Mesenchymal stem cell (in vitro differentiated cells and primary cell): ENCODE measurements around the gene ZNF366.

Experiments
- DNase-seq: peaks from one replicate; pipeline ENCODE4 v3.0.0-alpha.2; 2013
- H2AFZ ChIP-seq: one replicate; pipeline ENCODE4 v1.6.1; 2013; ENCODE audit warnings: low read depth, mild to moderate bottlenecking, control low read depth, inconsistent platforms, low read length, moderate library complexity
- H2AK5ac ChIP-seq: 2 replicates; pipeline ENCODE4 v1.6.1; 2013; ENCODE audit warnings: low read length, moderate library complexity, mild to moderate bottlenecking, inconsistent platforms; ENCODE audit not compliant: severe bottlenecking
- H2BK120ac ChIP-seq: one replicate; pipeline ENCODE4 v1.6.1; 2013; ENCODE audit warnings: low read depth, mild to moderate bottlenecking, inconsistent platforms, low read length, moderate library complexity
- H2BK12ac ChIP-seq, 2 experiments: one replicate each; pipeline ENCODE4 v1.6.1; 2013; ENCODE audit warnings: inconsistent platforms in 2 of 2, low read length in 2 of 2, mild to moderate bottlenecking in 2 of 2, moderate library complexity in 2 of 2, control low read depth in 1 of 2
- H2BK15ac ChIP-seq: one replicate; pipeline ENCODE4 v1.6.1; 2013; ENCODE audit warnings: mild to moderate bottlenecking, low read depth, inconsistent platforms; ENCODE audit not compliant: poor library complexity, severe bottlenecking
- H2BK5ac ChIP-seq: 2 replicates; pipeline ENCODE4 v1.6.1; 2013; ENCODE audit warnings: low read depth, mild to moderate bottlenecking, low read length, control low read depth, inconsistent platforms; ENCODE audit not compliant: poor library complexity, severe bottlenecking
- H3K14ac ChIP-seq, 2 experiments: one replicate each; pipeline ENCODE4 v1.6.1; 2013; ENCODE audit warnings: inconsistent platforms in 2 of 2, low read length in 2 of 2, control low read depth in 1 of 2, mild to moderate bottlenecking in 1 of 2, moderate library complexity in 1 of 2
- H3K18ac ChIP-seq, 2 experiments: one replicate each; pipeline ENCODE4 v1.6.1; 2013; ENCODE audit warnings: inconsistent platforms in 2 of 2, low read length in 2 of 2, control low read depth in 1 of 2, low read depth in 1 of 2, mild to moderate bottlenecking in 1 of 2
- H3K23ac ChIP-seq, 2 experiments: one replicate each; pipeline ENCODE4 v1.6.1; 2013; ENCODE audit warnings: inconsistent platforms in 2 of 2, low read length in 2 of 2, mild to moderate bottlenecking in 2 of 2, moderate library complexity in 2 of 2, control low read depth in 1 of 2
- H3K27ac ChIP-seq: 2 replicates; pipeline ENCODE4 v1.5.1; 2013; ENCODE audit warnings: mild to moderate bottlenecking, moderate library complexity, low read length, control low read depth, inconsistent platforms; ENCODE audit not compliant: poor library complexity, severe bottlenecking
- H3K27me3 ChIP-seq, 2 experiments: 2 replicates each; pipeline versions ENCODE4 v1.6.1 to v1.7.0; 2013; ENCODE audit warnings: low read length in 2 of 2, mild to moderate bottlenecking in 2 of 2, moderate library complexity in 2 of 2, control low read depth in 1 of 2, inconsistent platforms in 1 of 2; ENCODE audit not compliant: control insufficient read depth in 1 of 2, insufficient read depth in 1 of 2
- H3K36me3 ChIP-seq, 2 experiments: 2 replicates each; pipeline versions ENCODE4 v1.6.1 to v1.7.0; 2013; ENCODE audit warnings: low read length in 2 of 2, control low read depth in 1 of 2, inconsistent platforms in 1 of 2, low read depth in 1 of 2, mild to moderate bottlenecking in 1 of 2; ENCODE audit not compliant: insufficient read depth in 2 of 2, control insufficient read depth in 1 of 2
- H3K4ac ChIP-seq, 2 experiments: one replicate each; pipeline ENCODE4 v1.6.1; 2013; ENCODE audit warnings: inconsistent platforms in 2 of 2, low read length in 2 of 2, mild to moderate bottlenecking in 2 of 2, moderate library complexity in 2 of 2, control low read depth in 1 of 2, low read depth in 1 of 2
- H3K4me1 ChIP-seq: 2 replicates; pipeline ENCODE4 v1.6.1; 2013; ENCODE audit warnings: low read depth, low read length, control low read depth; ENCODE audit not compliant: control insufficient read depth, insufficient read depth
- H3K4me2 ChIP-seq: 2 replicates; pipeline ENCODE4 v1.6.1; 2013; ENCODE audit warnings: low read length, mild to moderate bottlenecking, inconsistent platforms; ENCODE audit not compliant: poor library complexity, severe bottlenecking
- H3K4me3 ChIP-seq, 2 experiments: 2 replicates each; pipeline versions ENCODE4 v1.5.1 to v1.7.0; 2013; ENCODE audit warnings: low read length in 2 of 2, mild to moderate bottlenecking in 2 of 2, control low read depth in 1 of 2, low read depth in 1 of 2; ENCODE audit not compliant: insufficient read depth in 1 of 2
- H3K79me1 ChIP-seq: replicated peaks from 2 replicates; pipeline ENCODE4 v1.6.1; 2013; ENCODE audit warnings: mild to moderate bottlenecking, control low read depth, low read length, inconsistent platforms; ENCODE audit not compliant: poor library complexity, severe bottlenecking
- H3K9ac ChIP-seq: 2 replicates; pipeline ENCODE4 v1.7.0; 2013; ENCODE audit warnings: mild to moderate bottlenecking, low read length, moderate library complexity
- H3K9me3 ChIP-seq: 2 replicates; pipeline ENCODE4 v1.7.0; 2013; ENCODE audit warnings: mild to moderate bottlenecking, low read length; ENCODE audit not compliant: control insufficient read depth
- H4K8ac ChIP-seq: one replicate; pipeline ENCODE4 v1.6.1; 2013; ENCODE audit warnings: inconsistent platforms, mild to moderate bottlenecking, low read length, moderate library complexity
- H4K91ac ChIP-seq: one replicate; pipeline ENCODE4 v1.6.1; 2013; ENCODE audit warnings: mild to moderate bottlenecking, low read length, inconsistent platforms
- WGBS: methylation state at CpG from one replicate; pipeline ENCODE4 v1.1.7; 2013; ENCODE audit warnings: mixed read lengths; 5-methylcytosine and 5-hydroxymethylcytosine counted together

The ZNF366 gene

GRCh38 chr5:72495410-72495809 lies 11.8 kb downstream of the ZNF366 start:
- Histone ChIP-seq H3K18ac (no peak overlapping the region), H3K79me1 (no peaks in the 10 kb centered on the region), H3K4me3 (peak overlapping the region in 1 of 2 experiments; percentile 23), H3K4ac (no peak overlapping the region), H4K91ac (no peak overlapping the region), H3K9me3 (no peaks in the 10 kb centered on the region), H2AFZ (no peak overlapping the region), H3K36me3 (no peaks in the 10 kb centered on the region), H3K14ac (no peak overlapping the region), H2BK15ac (no peak overlapping the region), H3K4me2 (no peak overlapping the region), H2BK120ac (no peak overlapping the region), H3K27ac (no peak overlapping the region), H2BK5ac (no peak overlapping the region), H3K4me1 (no peaks in the 10 kb centered on the region), H3K23ac (no peak overlapping the region), H2AK5ac (no peak overlapping the region), H3K9ac (peak overlapping the region; percentile 23), H2BK12ac (no peak overlapping the region), H3K27me3 (no peaks in the 10 kb centered on the region), H4K8ac (no peak overlapping the region)
- 91% methylated on average over 5 of the region's 6 CpGs for WGBS
- no peak for DNase-seq

DNA sequence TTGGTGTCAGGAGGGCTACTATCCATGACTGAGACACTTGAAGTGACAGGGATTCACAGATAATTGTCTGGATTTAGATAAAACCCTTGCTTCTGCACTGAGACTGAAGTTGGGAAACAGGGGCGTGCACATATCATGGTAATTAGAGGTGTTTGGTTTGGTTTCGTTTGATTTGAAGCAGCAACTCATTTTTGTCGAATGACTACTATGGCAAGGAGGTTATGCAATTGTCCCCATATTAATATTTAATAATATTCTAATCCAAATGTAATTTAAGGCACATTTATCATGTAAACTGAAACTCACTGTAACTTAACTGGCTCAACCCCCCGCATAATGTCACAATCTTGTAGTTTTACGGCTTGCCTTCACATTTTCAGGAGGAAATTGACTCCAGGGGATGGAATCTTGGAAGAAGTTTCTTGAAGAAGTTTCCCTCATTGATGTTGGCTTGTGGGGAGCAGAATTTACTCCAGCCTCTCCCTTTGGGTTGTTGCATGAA lies 12.5 kb downstream of the ZNF366 start:
- Histone ChIP-seq H3K27me3 (no peaks in the 10 kb centered on the region), H3K27ac (no peak overlapping the region), H2BK120ac (no peak overlapping the region), H2BK5ac (no peak overlapping the region), H3K9ac (peak overlapping the region; percentile 23), H2AK5ac (no peak overlapping the region), H4K8ac (no peak overlapping the region), H3K23ac (no peak overlapping the region), H3K18ac (no peak overlapping the region), H3K14ac (no peak overlapping the region), H3K9me3 (no peaks in the 10 kb centered on the region), H2BK15ac (no peak overlapping the region), H3K4me3 (peak overlapping the region in 1 of 2 experiments; percentile 40), H3K4ac (no peak overlapping the region), H4K91ac (no peak overlapping the region), H2AFZ (no peak overlapping the region), H3K4me2 (no peak overlapping the region), H3K4me1 (no peaks in the 10 kb centered on the region), H3K79me1 (no peaks in the 10 kb centered on the region), H2BK12ac (no peak overlapping the region), H3K36me3 (no peaks in the 10 kb centered on the region)
- WGBS: 85% methylated on average over 3 of the region's 5 CpGs
- DNase-seq: no peak

DNA sequence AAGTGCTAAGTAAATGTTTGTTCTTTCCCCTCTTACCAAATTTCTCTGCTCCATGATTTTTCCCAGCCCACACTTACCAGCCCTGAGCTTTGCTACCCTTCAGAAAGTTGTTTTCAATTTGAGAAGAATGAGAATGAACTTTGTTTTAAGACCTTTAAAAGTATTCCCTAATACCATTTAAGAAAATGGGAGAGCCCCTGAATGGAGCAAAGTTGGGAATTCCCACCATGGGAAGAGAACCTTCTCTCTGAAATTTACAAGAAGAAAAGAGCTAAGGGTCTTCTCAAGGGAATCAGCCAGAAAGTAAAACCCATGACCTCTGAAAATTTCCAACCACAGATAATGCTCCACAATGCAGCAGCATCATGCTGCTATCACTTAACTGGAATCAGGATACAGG lies 17.7 kb downstream of the ZNF366 start:
- no peak overlapping the region for H2AFZ ChIP-seq
- H3K9me3 ChIP-seq: no peaks in the 10 kb centered on the region
- H3K36me3 ChIP-seq: no peaks in the 10 kb centered on the region
- no peak overlapping the region for H2BK12ac ChIP-seq
- H4K8ac ChIP-seq: no peak overlapping the region
- H3K79me1 ChIP-seq: no peaks in the 10 kb centered on the region
- no peak overlapping the region for H3K9ac ChIP-seq
- H3K27me3 ChIP-seq: no peaks in the 10 kb centered on the region
- no peak overlapping the region for H3K14ac ChIP-seq
- H3K4ac ChIP-seq: no peak overlapping the region
- no peak overlapping the region for H3K27ac ChIP-seq
- H3K18ac ChIP-seq: no peak overlapping the region
- no peak overlapping the region for H3K4me3 ChIP-seq
- no peaks in the 10 kb centered on the region for H3K4me1 ChIP-seq
- H2BK15ac ChIP-seq: no peak overlapping the region
- no peak overlapping the region for H2BK120ac ChIP-seq
- H2BK5ac ChIP-seq: no peak overlapping the region
- no peak for DNase-seq
- H3K4me2 ChIP-seq: no peak overlapping the region
- no peak overlapping the region for H2AK5ac ChIP-seq
- no peak overlapping the region for H3K23ac ChIP-seq
- no peak overlapping the region for H4K91ac ChIP-seq

- Histone ChIP-seq H3K4me2 (no peak overlapping the region), H3K4me3 (no peak overlapping the region), H4K8ac (no peak overlapping the region), H2BK120ac (no peak overlapping the region), H3K36me3 (no peaks in the 10 kb centered on the region), H3K23ac (no peak overlapping the region), H2AK5ac (no peak overlapping the region), H2AFZ (no peak overlapping the region), H3K18ac (no peak overlapping the region), H3K9ac (no peak overlapping the region), H3K27ac (no peak overlapping the region), H3K79me1 (no peaks in the 10 kb centered on the region), H4K91ac (no peak overlapping the region), H3K27me3 (no peaks in the 10 kb centered on the region), H2BK5ac (no peak overlapping the region), H3K9me3 (no peaks in the 10 kb centered on the region), H3K4me1 (no peaks in the 10 kb centered on the region), H3K14ac (no peak overlapping the region), H2BK12ac (no peak overlapping the region), H3K4ac (no peak overlapping the region), H2BK15ac (no peak overlapping the region)
- DNase-seq: no peak
Observed at GRCh38 chr5:72488756-72489155, 18.5 kb downstream of the ZNF366 start.
